Measurements from ENCODE around the gene TINCR.

DNA sequence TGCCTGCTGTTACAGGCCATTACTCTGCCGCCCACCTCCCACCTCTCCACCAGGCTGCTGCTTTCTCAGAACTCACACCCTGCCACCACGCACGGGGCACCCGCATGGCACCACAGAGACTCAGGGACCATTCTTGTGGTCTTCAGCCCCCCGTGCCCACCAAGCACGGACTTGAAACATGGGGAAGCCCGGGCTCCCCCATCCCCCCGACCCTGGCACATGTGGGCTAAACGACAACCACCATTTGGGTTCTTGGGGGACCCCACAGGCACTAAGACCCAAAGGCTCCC is 23.1 kb upstream of the TINCR start:
- TF ChIP-seq, protein P1, sequence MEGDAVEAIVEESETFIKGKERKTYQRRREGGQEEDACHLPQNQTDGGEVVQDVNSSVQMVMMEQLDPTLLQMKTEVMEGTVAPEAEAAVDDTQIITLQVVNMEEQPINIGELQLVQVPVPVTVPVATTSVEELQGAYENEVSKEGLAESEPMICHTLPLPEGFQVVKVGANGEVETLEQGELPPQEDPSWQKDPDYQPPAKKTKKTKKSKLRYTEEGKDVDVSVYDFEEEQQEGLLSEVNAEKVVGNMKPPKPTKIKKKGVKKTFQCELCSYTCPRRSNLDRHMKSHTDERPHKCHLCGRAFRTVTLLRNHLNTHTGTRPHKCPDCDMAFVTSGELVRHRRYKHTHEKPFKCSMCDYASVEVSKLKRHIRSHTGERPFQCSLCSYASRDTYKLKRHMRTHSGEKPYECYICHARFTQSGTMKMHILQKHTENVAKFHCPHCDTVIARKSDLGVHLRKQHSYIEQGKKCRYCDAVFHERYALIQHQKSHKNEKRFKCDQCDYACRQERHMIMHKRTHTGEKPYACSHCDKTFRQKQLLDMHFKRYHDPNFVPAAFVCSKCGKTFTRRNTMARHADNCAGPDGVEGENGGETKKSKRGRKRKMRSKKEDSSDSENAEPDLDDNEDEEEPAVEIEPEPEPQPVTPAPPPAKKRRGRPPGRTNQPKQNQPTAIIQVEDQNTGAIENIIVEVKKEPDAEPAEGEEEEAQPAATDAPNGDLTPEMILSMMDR (IDR thresholded peaks at IDR 0.05), result no peak
- no peak for TF ChIP-seq POLR2A (IDR thresholded peaks at IDR 0.05)

Measured in lower leg skin (tissue), 3 donors.